ENCODE measurements around the gene NUP153. TPM values are rescaled to one million over a fixed set of nuclear protein-coding genes. Genes with fewer than 3 reads are reported as not detected.

The NUP153 gene
- total and polyA plus RNA-seq, 12 donors = 5.3 to 30.5 (median 25.4) TPM

DNA sequence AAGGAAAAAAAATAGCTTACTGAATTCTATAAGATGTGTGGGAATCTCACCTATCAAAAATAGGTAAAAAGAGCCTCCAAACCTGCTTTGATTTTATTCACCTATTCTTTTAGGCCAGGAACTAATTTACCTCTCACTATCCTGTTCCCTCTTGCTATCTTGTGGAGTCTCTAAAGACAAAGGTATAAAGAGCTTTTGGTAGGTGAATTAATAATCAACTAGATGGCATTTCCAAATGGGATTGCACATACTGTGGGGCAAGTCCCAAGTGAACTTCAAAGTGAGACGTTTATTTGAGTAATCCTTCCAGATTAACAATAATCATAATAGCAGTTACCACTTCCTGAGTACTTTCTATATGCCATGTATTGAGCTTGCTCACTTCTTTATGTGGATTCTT is 103.8 kb downstream of the NUP153 start:
- Histone ChIP-seq H3K4me1 (peaks cover 4 to 34% (median 11%) of the 10 kb centered on the region in 9 donors), H3K9me3 (no peaks in the 10 kb centered on the region), H3K27me3 (no peaks in the 10 kb centered on the region), H3K36me3 (peaks cover 0 to 57% (median 14%) of the 10 kb centered on the region in 9 donors), H3K4me3 (no peak overlapping the region), H3K27ac (no peak overlapping the region)
- ATAC-seq (no peak), DNase-seq (no peak)
- intact Hi-C loops (cut with DNase I) = loop anchor here in 4 of 10 donors (5.0 to 10.0 kb wide), 5 partner anchors 99 to 382 kb away; partner anchors contain the start of genes KIF13A (in 1 of the 4) and NUP153 (in 1 of the 4)
- 36 to 52% methylated on average over 1 of the region's 1 CpG for WGBS, 2 donors
- TF ChIP-seq, protein P1, sequence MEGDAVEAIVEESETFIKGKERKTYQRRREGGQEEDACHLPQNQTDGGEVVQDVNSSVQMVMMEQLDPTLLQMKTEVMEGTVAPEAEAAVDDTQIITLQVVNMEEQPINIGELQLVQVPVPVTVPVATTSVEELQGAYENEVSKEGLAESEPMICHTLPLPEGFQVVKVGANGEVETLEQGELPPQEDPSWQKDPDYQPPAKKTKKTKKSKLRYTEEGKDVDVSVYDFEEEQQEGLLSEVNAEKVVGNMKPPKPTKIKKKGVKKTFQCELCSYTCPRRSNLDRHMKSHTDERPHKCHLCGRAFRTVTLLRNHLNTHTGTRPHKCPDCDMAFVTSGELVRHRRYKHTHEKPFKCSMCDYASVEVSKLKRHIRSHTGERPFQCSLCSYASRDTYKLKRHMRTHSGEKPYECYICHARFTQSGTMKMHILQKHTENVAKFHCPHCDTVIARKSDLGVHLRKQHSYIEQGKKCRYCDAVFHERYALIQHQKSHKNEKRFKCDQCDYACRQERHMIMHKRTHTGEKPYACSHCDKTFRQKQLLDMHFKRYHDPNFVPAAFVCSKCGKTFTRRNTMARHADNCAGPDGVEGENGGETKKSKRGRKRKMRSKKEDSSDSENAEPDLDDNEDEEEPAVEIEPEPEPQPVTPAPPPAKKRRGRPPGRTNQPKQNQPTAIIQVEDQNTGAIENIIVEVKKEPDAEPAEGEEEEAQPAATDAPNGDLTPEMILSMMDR (IDR thresholded peaks at IDR 0.05) = no peak

DNA sequence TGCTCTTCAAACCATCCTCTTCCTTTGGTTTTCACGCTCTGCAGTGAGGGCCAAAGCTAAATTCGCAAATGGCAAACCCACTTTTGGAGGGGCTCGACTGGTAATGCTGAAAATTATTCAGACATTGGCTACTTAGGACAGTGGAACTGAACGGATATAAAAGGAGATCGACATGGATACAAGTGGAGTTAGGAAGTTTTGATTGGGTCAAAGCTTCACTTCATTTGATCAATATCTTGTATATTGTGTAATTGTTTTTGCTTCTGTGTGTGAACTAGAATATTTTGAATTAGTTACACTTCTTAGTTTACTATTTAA is 105.4 kb downstream of the NUP153 start:
- ATAC-seq (no peak), DNase-seq (no peak)
- peaks cover 4 to 34% (median 11%) of the 10 kb centered on the region in 9 donors for H3K4me1 ChIP-seq
- peaks cover 0 to 42% (median 10%) of the 10 kb centered on the region in 9 donors for H3K36me3 ChIP-seq
- peak overlapping the region in 9 of 10 donors; percentile 87 to 98 (median 94) for H3K27ac ChIP-seq
- intact Hi-C loops (cut with DNase I) = loop anchor here in 4 of 10 donors (2.0 to 10.0 kb wide), 6 partner anchors 101 to 383 kb away; partner anchors contain the start of genes NUP153 (in 3 of the 4) and KIF13A (in 1 of the 4)
- H3K9me3 ChIP-seq = no peaks in the 10 kb centered on the region
- WGBS, 2 donors = 9 to 10% methylated on average over 5 of the region's 5 CpGs
- peak overlapping the region; percentile 51 to 99 (median 84) for H3K4me3 ChIP-seq
- no peaks in the 10 kb centered on the region for H3K27me3 ChIP-seq
- TF ChIP-seq, protein P1 (IDR thresholded peaks at IDR 0.05) = no peak

DNA sequence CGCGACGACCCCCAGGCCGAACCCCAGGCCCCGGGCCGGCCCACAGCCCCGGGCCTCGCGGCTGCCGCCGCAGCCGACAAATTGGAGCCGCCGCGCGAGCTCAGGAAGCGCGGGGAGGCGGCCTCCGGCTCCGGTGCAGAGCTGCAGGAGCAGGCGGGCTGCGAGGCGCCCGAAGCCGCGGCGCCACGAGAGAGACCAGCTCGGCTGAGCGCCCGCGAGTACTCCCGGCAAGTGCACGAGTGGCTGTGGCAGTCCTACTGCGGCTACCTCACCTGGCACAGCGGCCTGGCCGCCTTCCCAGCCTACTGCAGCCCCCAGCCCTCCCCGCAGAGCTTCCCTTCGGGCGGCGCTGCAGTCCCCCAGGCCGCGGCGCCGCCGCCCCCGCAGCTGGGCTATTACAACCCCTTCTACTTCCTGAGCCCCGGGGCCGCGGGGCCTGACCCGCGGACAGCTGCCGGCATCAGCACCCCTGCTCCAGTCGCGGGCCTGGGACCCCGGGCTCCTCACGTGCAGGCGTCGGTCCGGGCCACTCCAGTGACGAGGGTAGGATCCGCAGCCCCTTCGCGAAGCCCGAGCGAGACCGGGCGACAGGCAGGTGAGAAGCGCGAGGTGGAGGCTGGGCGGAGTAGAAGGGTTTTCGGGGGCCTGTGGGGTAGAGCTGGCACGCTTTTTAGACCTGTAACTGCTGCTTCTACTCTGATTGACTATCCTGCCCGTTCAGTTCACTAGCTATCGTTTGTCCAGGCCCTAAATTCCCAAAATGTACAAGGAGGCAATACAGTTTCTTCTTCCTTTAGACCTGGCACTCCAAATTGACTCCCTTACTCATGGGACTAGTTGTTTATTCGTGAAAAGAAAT is 106.0 kb downstream of the NUP153 start:
- Histone ChIP-seq H3K27me3 (no peaks in the 10 kb centered on the region), H3K4me1 (peaks cover 4 to 34% (median 11%) of the 10 kb centered on the region in 9 donors), H3K4me3 (peak overlapping the region; percentile 51 to 99 (median 84)), H3K36me3 (peaks cover 0 to 36% (median 7%) of the 10 kb centered on the region in 9 donors), H3K9me3 (no peaks in the 10 kb centered on the region), H3K27ac (peak overlapping the region; percentile 78 to 98 (median 94))
- ATAC-seq (peak; percentile 53 to 78 (median 65)), DNase-seq (peak; percentile 44 to 61)
- WGBS, 2 donors = 0 to 1% methylated on average over 73 to 77 of the region's 77 CpGs
- intact Hi-C loops (cut with DNase I) = loop anchor here in 4 of 10 donors (2.0 to 10.0 kb wide), 6 partner anchors 102 to 384 kb away; partner anchors contain the start of genes NUP153 (in 3 of the 4) and KIF13A (in 1 of the 4)
- TF ChIP-seq, protein P1 (IDR thresholded peaks at IDR 0.05) = no peak

DNA sequence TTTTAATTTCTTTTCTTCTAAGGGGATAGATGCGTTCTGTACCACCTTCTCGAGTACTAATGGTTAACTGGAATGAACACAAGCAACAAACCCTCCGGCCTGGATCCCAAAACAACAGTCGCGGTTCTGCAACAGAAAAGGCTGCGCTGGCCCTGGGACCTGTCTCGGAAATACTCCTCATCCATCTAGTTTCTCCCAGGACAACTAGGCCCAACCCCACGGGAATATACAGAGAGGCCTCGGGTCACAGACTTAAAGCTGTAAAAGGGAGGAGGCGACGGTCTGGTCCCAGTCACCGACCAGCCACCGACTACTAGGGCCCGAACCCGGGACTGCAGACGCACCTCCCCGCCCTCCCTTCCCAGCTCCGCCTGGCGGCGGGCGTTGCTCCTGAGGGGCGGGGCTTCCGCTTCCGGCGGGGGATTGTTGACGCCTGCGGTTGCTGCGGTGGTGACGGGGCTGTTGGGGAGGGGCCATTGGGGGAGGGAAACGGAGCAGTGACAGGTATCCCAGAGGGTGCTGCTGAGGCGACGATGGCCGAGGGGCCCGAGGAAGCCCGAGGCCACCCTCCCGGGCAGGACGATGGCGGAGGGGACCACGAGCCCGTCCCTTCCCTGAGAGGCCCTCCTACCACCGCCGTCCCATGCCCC is 106.7 kb downstream of the NUP153 start, which contains the start of gene FAM8A1:
Gene FAM8A1, plus strand, starts transcription at position 426 of the 650 bp plus-strand sequence. Its CDS starts 108 bp downstream, at position 534.
- no peaks in the 10 kb centered on the region for H3K27me3 ChIP-seq
- H3K9me3 ChIP-seq = no peaks in the 10 kb centered on the region
- H3K36me3 ChIP-seq = peaks cover 0 to 28% (median 7%) of the 10 kb centered on the region in 9 donors
- DNase-seq = peak; percentile 96 to 97
- 6 to 7% methylated on average over 35 to 42 of the region's 42 CpGs for WGBS, 2 donors
- peak within 1 kb of the TSS; percentile 78 to 98 (median 94) for H3K27ac ChIP-seq
- intact Hi-C loops (cut with DNase I) = loop anchor here in 5 of 10 donors (2.0 to 10.0 kb wide), 7 partner anchors 102 to 385 kb away; partner anchors contain the start of genes NUP153 (in 3 of the 5) and KIF13A (in 1 of the 5)
- H3K4me3 ChIP-seq = peak within 1 kb of the TSS; percentile 51 to 99 (median 84)
- peak; percentile 98 to 99 (median 99) for ATAC-seq
- peaks cover 4 to 34% (median 11%) of the 10 kb centered on the region in 9 donors for H3K4me1 ChIP-seq
- TF ChIP-seq, protein P1 (IDR thresholded peaks at IDR 0.05) = peak; percentile 21 to 78 (median 55)
